ENCODE data around the gene LRBA. TPM values are rescaled to one million over a fixed set of nuclear protein-coding genes. Genes with fewer than 3 reads are reported as not detected.

LRBA gene
- total and polyA plus RNA-seq, 2 donors (not counting 3 experiments of a cell fraction or from before 2014, with no cell fraction given) = 18.0 to 35.1 TPM

- Histone ChIP-seq H3K4me2 (ENCODE audit: insufficient read depth, low read length) (no peak overlapping the region), H3K27ac (ENCODE audit: insufficient read depth, low read depth, low read length) (no peak overlapping the region), H3K4me1 (ENCODE audit: control insufficient read depth, extremely low read depth, insufficient read depth, low read length) (no peaks in the 10 kb centered on the region), H3K36me3 (ENCODE audit: control insufficient read depth in 2 of 2, extremely low read depth in 1 of 2, insufficient read depth in 2 of 2, low read length in 2 of 2) (no peaks in the 10 kb centered on the region), H4K20me1 (replicated peaks; ENCODE audit: control insufficient read depth, extremely low read depth, insufficient read depth, low read length) (no peaks in the 10 kb centered on the region), H3K9me1 (replicated peaks; ENCODE audit: control insufficient read depth, extremely low read depth, insufficient read depth, low read length) (no peaks in the 10 kb centered on the region), H3K79me2 (ENCODE audit: control insufficient read depth, insufficient read depth, low read length) (no peaks in the 10 kb centered on the region), H3K4me3 (replicated peaks in 1 of 3; ENCODE audit: insufficient read depth in 1 of 3, low read depth in 1 of 3, low read length in 3 of 3) (no peak overlapping the region), H3K9me3 (replicated peaks; ENCODE audit: control insufficient read depth, insufficient read depth, low read length) (no peaks in the 10 kb centered on the region), H3K27me3 (ENCODE audit: control insufficient read depth in 2 of 2, insufficient read depth in 2 of 2, low read length in 2 of 2) (no peaks in the 10 kb centered on the region), H3K9ac (replicated peaks; ENCODE audit: extremely low read depth, insufficient read depth, low read length) (no peak overlapping the region), H2AFZ (ENCODE audit: low read depth, low read length) (no peak overlapping the region)
- dilution Hi-C loops (cut with MboI; ENCODE audit: extremely low pct_ligation_motif_present, low sequenced_read_pairs) = no loop called here
- FAIRE-seq = no peak
- no peak for TF ChIP-seq JUN (IDR thresholded peaks at IDR 0.05; ENCODE audit: borderline replicate concordance, insufficient read depth, insufficient read length, low read depth)
- TF ChIP-seq MYC (IDR thresholded peaks at IDR 0.05; ENCODE audit: low read depth, low read length) = no peak
- TF ChIP-seq EZH2 (IDR thresholded peaks at IDR 0.05; ENCODE audit: borderline replicate concordance, low read depth, low read length, severe bottlenecking) = no peak
- TF ChIP-seq POLR2AphosphoS5 (IDR thresholded peaks at IDR 0.05; ENCODE audit: insufficient read depth, low read depth, low read length) = no peak
- TF ChIP-seq CTCF (IDR thresholded peaks at IDR 0.05; ENCODE audit: extremely low read depth in 1 of 2, insufficient read depth in 1 of 2, low read depth in 1 of 2, low read length in 2 of 2) = no peak
- no peak for TF ChIP-seq POLR2A (IDR thresholded peaks at IDR 0.05; ENCODE audit: low read depth, low read length)
- TF ChIP-seq MAX (IDR thresholded peaks at IDR 0.05; ENCODE audit: insufficient read depth, insufficient read length) = no peak
- no peak for TF ChIP-seq GATA2 (IDR thresholded peaks at IDR 0.05; ENCODE audit: insufficient read depth, insufficient read length, low read depth, low read length)
- no peak for TF ChIP-seq FOS (IDR thresholded peaks at IDR 0.05; ENCODE audit: borderline replicate concordance, insufficient read depth, low read length)
- DNase-seq (ENCODE audit: low read depth, low spot score) = no peak
- ChIA-PET CTCF (interaction anchor here (1.4 to 3.6 kb wide), 2 partner anchors 8 to 616 kb away, joined by 6 to 15 read pairs; no protein-coding TSS in a partner anchor), POLR2A (no interaction called here)
- no TSS peak for BruUV-seq (replicated peaks)
- intact Hi-C loops (cut with micrococcal nuclease) = no loop called here
Observed at GRCh38 chr4:150250998-150251651, 764.0 kb downstream of the LRBA start.
